ENCODE measurements around the gene COL27A1.

Gene COL27A1

GRCh38 chr9:114149181-114149580 is 6.2 kb upstream of the COL27A1 start:
- DNase-seq (ENCODE audit: low spot score), result no peak

GRCh38 chr9:114149765-114150340 is 5.5 kb upstream of the COL27A1 start:
- DNase-seq (ENCODE audit: low spot score), result no peak

GRCh38 chr9:114150608-114151007 is 4.7 kb upstream of the COL27A1 start:
- no peak for DNase-seq (ENCODE audit: low spot score)

DNA sequence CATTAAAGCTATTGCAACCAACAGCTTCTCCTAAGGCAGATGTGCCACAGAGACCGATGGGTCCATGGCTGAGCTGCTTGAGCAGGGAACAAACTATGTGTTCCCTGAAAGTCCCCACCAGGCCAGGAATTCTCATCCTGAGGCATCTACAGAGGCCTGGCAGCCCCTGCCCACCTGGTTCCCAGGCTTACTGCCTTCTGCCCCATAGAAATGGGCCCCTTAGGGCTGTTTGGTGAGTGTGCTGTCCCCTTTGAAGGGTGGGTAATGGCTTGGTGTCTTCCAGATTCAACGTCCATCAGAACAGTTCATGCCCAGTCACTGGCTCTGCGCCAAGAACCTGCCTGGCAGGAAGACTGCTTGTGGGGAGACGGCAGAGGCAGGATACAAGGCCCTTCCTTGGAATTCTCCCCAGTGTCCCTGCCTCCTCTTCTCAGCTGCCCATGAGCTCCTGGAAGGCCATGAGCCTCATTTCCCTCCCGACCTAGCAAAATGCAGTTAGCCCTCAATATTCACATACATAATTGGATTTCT is 3.8 kb upstream of the COL27A1 start:
- no peak for DNase-seq (ENCODE audit: low spot score)

- DNase-seq (ENCODE audit: low spot score), result no peak
Measured at GRCh38 chr9:114153761-114154599, 1.4 kb upstream of the COL27A1 start.

- DNase-seq (ENCODE audit: low spot score), result no peak
Measured at GRCh38 chr9:114154600-114155102, 686 bp upstream of the COL27A1 start.

DNA sequence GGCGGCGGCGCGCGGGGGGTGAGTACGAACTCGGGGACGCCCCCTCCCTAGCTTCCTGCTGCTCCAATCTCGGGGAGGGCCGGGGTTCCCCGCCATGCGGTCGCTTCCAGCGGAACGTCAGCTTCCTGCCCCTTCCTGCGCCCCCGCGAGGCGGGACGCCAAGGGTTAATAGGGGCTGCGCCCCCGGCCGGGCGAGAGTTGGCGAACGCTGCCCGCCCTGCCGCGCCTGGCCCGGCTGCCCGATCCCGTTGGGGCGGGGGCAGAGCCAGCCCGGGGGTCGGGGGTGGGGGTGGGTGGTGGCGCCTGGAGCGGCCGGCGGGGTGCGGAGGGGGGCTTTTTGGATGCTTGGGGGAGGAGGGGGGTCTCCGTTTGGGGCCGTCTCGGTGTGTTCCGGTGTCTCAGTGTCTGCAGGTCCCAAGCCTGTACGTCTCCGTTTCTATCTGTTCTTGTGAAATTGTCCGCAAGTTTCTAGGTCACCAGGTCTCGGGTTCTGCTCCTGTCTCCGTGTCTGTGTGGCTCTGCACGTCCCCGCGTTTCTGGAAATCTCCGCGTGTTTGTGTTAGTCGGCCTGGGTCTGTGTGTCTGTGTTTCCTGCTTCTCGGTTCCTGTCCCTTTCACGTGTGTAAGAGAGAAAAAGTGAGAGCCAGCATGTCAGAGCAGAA is 789 bp downstream of the COL27A1 start:
- DNase-seq (ENCODE audit: low spot score), result no peak

DNA sequence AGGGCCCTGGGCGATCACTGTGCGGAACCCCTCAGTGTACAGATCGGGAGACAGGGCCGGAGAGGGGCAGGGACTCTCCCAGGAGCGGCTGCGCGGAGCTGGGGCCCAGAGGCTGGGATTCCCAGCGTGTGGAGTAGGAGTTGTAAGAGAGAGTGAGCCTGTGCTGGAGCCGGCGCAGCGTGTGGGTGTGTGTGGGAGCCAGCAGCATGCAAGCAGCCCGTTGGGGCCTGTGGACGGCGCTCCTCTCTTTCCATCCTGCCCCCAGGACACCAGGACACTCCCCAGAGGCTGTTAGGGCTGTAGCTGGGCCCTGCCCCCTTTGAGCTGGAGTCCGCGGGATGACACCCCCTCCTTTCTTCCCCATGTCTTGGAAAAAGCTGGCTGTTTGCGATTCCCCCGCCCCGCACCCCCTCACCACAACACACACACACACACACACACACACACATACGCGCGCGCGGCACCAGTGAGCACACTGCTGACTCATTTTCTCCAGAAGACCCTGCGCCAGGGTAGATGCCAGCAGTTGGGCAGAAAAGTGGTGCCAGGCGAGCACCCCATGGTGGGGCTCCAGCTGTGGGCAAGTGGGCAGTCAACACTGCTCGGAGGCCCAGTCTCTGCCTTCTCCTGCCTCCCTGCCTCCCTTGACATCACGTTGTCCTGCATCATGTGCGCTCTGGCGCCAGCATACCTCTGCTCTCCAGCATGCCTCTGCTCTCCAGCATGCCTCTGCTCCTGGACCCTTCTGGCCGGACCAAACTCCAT is 1.5 kb downstream of the COL27A1 start:
- no peak for DNase-seq (ENCODE audit: low spot score)

DNA sequence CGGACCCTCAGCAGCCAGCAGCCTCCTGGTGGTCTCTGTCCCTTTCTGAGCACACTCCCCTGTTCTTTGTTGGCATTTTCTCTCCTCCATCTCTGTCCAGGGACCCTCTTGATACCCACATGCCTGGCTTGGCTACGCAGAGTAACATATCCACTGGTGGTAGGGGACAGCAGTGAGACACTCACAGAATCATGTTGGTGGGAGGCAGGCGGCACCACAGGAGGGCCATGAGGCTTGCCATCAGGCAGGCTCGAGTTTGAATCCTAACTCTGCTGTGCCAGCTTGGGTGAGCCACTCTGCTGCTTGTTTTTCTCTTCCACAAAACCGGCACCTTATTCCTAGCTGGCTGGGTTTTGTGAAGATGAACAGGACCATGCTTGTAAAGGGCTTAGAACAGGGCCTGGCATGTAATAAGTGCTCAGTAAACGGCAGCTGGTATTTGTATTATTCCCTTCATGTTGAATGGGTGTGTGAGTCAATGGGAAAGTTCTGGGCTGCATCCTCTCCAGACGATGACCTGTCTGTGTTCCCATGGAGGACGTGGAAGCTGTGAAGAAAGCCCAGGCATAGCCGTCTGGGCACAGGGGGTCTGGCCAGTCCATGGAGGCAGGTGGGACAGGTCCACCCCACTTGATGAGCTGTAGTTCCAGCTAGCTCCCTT is 2.3 kb downstream of the COL27A1 start:
- DNase-seq (ENCODE audit: low spot score), result no peak

DNA sequence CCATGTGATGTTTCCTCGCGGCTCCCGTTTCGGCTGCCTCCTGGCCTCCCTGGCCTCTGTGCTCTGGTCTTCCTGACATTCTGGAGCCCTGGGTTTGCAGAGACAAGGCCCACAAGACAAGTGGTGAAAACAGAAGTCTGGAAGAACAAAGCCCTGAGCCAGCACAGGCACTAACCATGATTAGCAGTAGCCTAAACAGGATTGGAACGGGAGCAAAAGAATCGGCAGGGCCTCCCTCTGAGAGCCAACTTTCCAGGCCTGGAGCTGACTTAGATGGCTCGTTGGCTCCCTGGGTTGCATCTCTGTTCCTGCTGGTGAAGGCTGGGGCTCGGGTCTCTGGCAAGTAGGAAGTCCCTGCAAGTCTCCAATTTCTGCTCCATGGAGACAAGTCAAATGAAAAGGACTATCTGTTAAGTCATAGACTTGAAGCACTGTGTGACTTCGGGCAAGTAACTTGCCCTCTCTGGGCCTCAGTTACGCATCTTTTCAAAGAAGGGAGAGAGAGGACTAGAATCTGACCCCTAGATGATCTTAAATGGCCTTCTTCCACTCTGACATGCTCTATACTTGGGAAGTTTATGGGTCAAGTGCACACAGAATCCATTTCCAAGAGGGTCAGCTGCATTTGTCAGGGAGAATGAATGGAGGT is 3.3 kb downstream of the COL27A1 start:
- DNase-seq (ENCODE audit: low spot score), result no peak

- no peak for DNase-seq (ENCODE audit: low spot score)
Measured at GRCh38 chr9:114159691-114160090, 4.4 kb downstream of the COL27A1 start.

DNA sequence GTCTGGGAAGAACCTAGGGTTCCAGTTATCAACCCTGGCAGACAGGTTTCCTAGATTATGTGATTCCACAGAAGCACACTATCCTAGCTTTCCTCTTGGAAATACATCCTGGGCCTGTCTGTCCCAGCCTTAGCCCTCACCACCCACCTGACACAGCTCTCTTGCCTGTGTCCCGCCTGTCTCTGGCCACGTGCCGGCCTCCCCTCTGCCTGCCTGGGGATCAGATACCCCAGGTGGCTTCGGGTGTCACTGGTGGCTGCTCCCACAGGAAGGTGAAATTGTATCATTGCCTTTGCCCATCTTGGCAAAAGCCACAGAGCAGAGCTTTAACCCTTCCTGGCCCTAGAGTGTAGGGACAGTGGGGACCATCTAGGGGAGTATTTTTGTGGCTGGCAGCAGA is 6.2 kb downstream of the COL27A1 start:
- no peak for DNase-seq (ENCODE audit: low spot score)

GRCh38 chr9:114163517-114163951 is 8.2 kb downstream of the COL27A1 start:
- DNase-seq (ENCODE audit: low spot score), result no peak

DNA sequence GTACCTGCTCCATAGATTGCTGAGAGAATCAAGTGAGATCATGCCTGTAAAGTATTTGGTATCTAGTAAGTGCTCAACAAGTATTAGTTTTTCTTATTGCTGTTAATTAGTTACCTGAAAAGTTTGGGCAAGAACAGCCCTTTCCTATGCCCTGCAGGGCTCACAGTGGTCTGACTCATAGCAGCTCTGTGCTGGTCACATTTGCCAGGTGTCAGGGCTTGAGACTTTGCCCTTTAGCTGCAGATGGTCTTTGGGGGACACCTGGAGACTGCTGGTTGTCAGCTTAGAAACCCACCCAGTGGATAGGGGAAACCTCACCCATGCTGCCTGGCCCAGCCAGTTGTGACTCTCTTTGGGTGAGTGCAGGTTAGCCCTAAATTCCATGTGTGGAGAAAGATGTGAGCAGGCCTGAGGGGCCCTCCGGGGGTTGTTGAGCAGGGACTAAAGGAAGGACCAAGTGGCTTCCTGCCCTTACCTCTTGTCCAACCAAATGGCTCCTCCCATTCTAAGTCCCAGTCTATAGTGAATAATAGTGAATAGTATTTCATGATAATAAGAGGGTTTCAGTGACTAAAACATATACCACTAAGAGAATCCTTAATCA is 9.0 kb downstream of the COL27A1 start:
- DNase-seq (ENCODE audit: low spot score), result no peak

DNA sequence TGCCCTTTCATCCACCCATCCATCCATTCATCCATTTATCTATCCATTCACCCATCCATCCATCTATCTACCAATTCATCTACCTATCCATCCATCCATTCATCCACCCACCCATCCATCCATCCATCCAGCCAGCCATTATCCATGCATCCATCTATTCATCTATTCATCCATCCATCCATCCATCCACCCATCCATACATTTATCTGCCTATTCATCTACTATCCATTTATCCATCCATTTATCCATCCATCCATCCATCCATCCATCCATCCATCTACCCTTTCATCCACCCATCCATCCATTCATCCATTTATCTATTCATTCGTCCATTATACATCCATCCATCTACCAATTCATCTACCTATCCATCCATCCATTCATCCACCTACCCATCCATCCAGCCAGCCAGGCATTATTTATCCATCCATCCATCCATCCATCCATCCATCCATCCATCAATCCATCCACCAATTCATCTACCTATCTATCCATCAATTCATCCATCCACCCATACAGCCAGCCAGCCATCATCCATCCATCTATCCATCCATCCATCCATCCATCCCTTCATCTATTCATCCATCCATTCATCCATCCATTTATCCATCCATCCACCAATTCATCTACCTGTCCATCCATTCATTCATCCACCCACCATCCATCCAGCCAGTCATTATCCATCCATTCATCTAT is 10.2 kb downstream of the COL27A1 start:
- DNase-seq (ENCODE audit: low spot score), result no peak

- no peak for DNase-seq (ENCODE audit: low spot score)
Measured at GRCh38 chr9:114166103-114166470, 10.8 kb downstream of the COL27A1 start.

DNA sequence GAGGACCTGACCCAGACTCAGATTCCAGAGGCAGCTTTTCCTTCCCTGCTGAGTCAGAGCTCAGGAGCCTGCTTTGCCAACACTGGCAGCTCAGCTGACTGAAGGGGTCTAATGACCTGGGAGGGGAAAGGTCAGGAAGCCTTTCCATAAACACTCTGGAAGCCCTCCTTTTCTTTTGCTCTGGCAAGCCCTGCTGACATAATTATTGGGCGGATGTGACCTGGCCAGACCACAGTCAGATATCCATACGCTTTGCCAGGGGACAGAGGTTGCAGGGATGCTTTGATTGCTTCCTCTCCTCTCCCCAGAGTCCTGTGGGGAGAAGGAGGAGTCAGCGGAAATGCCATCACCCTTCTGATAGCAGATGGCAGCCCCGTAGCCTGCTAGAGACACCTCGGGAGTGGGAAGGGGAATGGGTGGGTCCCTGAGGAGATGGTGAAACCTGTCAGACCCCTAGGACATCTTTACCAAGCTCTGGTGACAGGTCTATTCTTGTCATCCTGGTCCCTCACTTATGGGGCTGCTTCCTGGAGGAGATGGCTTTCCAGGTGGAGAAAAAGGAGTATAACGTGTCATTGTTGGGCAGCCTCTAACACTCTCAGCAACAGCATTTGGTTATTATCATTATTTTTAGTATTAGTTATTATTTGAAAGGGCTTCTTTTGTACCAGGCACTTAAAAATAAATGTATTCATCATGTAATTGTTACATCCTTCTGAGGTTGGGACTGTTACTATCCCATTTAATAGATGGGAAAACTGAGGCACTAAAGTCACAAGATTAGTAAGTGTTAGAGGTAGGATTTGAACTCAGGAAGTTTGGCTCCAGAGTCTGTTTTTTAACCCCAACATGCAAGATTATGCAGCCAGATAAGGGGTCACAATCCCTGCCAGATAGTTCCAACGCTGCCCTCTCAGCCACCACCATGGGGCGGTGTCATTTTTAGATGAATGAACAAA is 11.6 kb downstream of the COL27A1 start:
- DNase-seq (ENCODE audit: low spot score), result no peak

DNA sequence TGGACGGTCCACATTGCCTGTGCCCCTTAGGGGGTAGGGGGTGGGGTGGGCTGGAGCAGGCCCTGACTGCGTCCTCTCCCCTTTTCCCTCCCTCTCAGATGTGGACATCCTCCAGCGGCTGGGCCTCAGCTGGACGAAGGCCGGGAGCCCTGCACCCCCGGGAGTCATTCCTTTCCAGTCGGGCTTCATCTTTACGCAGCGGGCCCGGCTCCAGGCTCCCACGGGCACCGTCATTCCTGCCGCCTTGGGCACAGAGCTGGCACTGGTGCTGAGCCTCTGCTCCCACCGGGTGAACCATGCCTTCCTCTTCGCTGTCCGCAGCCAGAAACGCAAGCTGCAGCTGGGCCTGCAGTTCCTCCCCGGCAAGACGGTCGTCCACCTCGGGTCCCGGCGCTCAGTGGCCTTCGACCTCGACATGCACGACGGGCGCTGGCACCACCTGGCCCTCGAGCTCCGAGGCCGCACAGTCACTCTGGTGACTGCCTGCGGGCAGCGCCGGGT is 12.3 kb downstream of the COL27A1 start:
- DNase-seq (ENCODE audit: low spot score), result no peak
